ENCODE measurements around the gene HNRNPUL1.
"Not testable (repeated sequence)": the region's sequence is repeated elsewhere in the genome, so short reads cannot be mapped to it uniquely, and the experiment has no call there.

Gene HNRNPUL1

DNA sequence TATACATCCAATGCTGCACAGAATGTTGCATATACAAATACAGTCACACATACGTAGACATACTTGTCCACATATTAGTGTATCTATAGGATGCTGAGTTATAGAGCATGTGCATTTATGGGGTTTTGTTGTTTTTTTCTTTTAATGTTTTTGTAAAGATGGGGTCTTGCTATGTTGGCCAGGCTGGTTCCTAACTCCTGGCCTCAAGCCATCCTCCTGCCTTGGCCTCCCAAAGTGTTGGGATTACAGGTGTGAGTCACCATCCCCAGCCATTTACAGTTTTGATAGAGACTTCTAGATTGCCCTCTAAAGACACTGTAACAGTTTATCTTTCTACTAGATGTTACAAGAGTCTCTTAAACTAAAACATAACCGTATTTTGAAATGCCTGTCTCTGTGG is 14.3 kb downstream of the HNRNPUL1 start:
- no peak for DNase-seq

- DNase-seq: peak in 1 of 2 donors; percentile 38
Measured at GRCh38 chr19:41288673-41289530, 24.7 kb downstream of the HNRNPUL1 start.

DNA sequence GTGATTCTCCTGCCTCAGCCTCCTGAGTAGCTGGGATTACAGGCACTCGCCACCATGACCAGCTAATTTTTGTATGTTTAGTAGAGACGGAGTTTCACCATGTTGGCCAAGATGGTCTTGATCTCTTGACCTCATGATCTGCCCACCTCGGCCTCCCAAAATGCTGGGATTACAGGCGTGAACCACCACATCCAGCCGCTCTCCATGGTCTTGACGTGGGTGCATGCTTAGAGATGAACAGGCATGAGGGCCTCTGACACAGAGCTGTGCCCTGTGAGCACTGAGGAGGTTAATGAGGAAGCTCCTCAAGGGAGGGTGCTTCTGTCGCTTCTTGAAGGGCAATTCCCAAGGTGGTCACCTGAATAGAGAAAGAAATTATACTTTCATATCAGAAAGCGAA is 25.6 kb downstream of the HNRNPUL1 start:
- DNase-seq: not testable (repeated sequence)

DNA sequence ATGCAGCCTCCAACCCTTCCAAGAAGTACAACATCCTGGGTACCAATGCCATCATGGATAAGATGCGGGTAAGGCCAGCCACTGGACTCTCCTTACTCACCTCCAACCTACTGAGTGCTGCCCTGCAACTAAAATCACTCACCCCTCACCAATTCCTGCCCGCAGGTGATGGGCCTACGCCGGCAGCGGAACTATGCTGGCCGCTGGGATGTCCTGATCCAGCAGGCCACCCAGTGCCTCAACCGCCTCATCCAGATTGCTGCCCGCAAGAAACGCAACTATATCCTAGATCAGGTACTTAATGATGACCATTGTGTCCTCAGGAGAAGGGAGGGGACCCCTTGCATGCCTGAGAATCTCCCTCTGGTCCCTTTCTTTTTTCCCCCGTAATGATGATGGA is 30.2 kb downstream of the HNRNPUL1 start:
- no peak for DNase-seq

DNA sequence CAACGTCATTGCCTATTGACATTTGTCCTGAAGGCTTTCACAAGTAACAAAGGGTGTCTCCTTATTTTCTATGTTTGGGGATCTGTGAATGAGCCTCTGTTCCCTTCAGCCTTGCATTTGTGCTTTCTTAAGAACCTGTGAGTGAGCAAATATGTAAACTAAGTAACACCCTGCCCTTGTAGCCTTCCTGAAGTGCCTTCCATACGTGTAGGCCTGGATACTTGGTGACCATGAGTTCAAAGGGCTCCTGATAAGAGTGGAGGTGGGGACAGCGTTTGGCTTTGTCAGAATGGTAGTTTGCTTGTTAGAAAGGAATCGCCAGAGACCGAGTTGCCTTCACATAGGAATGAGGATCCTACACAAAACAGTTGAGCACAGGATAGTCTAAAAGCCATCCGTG is 31.3 kb downstream of the HNRNPUL1 start:
- DNase-seq: no peak

GRCh38 chr19:41296433-41296871 is 32.3 kb downstream of the HNRNPUL1 start:
- DNase-seq: peak in 1 of 2 donors; percentile 31

DNA sequence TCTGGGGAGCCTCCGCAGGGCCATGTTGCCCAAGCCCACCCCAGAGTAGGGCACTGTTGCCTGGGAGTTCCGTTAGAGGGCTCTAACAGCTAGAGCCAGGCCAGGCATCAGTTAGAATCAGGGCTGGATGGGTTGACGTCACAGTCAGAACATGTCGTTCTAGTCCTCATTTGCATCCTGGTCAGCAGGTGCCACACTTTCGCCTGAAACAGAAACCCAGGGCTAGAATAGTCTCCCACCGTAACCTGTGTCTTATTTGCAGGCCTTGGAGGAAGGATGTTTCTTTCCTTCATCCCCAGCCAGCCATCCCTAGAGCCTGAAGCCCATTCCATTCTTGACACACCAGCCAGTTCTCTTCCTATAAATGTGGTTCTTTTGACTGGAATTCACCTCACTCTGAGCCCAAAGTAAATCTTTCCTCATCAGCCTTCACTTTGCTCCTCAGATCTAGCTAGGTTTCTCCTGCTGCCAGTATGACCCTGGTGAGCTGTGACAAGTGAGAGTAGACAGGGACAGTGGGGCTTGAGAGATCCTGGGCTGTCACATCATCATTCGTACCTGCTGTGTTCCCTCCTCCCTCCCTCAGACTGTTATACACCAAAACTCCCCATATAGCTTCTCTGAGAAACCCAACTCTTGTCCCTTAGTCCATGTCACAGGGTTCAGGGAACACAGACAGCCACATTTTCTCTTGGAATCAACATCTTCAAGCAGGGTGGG is 33.6 kb downstream of the HNRNPUL1 start:
- DNase-seq: peak; percentile 64 to 70

DNA sequence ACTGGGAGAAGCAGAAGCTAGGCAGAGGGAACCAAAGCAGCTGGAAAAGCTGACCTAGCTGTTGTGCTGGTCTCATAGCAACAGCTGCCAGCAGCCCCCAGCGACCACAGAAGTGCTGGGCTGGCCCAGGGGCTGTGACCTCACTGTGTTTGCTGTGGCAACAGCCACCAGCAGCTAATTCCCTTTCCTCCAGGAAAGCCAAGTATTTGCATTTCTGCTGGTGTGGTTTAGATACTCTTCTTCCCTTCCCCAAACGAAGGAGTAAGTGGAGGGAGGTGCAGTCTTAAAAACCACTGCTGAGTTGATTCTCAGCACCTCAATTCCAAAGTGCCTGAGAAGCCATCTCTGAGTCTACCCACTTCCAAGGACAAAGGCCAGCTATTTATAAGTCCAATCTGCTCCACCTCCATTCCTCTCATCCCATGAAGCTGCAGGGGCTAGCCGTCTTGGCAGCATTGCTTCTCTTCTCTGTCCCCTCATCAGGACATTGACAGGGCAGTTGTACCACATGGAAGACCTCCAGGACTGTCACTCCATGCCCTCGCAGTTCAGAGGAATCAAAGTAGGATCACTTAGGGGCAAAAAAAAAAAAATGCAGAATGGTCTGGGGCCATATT is 34.3 kb downstream of the HNRNPUL1 start:
- peak; percentile 76 to 78 for DNase-seq

- no peak for DNase-seq
Measured at GRCh38 chr19:41299046-41299754, 35.0 kb downstream of the HNRNPUL1 start.

- peak; percentile 40 to 65 for DNase-seq
Measured at GRCh38 chr19:41299755-41300089, 35.5 kb downstream of the HNRNPUL1 start.

GRCh38 chr19:41300555-41300954 is 36.4 kb downstream of the HNRNPUL1 start:
- DNase-seq: no peak

GRCh38 chr19:41302624-41303351 is 38.6 kb downstream of the HNRNPUL1 start:
- peak; percentile 66 to 77 for DNase-seq

DNA sequence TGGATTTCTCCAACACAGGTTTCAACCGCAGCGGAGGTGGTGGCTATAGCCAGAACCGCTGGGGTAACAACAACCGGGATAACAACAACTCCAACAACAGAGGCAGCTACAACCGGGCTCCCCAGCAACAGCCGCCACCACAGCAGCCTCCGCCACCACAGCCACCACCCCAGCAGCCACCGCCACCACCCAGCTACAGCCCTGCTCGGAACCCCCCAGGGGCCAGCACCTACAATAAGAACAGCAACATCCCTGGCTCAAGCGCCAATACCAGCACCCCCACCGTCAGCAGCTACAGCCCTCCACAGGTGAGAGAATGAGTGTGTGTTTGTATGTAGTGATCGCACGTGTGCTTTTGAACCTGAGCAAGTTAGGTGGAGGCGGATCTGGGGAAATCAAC is 39.8 kb downstream of the HNRNPUL1 start:
- DNase-seq: peak; percentile 30 to 55

DNA sequence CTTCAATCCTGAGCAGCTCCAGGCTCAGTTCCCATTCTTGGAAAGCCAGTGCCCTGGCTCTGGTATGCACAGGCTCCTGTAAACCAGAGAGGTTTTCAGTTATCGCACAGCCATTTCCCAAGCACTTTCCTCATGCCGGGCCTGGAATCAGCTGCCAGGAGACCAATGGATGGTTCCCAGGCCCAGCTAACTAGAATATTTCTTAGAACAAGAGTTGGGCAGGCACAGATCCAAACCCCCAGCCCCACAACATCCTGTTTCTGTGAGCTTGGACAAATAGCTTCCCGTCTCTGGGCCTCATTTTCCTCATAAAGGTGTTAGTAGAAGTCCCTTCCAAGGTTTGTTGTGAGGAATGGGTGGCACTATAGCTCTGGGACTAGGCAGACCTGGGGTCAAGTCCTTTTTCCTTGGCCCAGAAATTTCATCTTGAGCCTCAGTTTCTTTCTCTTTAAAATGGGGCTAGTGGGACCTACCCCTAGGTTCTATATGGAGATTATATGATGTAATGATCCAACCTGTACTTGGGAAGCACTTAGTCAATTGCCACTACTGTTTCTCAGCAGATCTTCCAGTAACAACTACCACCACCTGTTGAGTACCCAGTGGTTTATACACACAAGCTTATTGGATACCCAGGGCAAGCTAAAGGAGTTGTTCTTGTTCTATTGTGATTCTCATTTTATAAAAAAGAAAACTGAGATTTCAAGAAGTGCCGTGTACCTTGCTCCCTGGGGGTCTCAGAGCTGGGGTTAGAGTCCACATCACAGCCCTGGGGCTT is 40.7 kb downstream of the HNRNPUL1 start:
- DNase-seq: no peak

GRCh38 chr19:41305927-41306793 is 42.0 kb downstream of the HNRNPUL1 start:
- peak in 1 of 2 donors; percentile 29 for DNase-seq

DNA sequence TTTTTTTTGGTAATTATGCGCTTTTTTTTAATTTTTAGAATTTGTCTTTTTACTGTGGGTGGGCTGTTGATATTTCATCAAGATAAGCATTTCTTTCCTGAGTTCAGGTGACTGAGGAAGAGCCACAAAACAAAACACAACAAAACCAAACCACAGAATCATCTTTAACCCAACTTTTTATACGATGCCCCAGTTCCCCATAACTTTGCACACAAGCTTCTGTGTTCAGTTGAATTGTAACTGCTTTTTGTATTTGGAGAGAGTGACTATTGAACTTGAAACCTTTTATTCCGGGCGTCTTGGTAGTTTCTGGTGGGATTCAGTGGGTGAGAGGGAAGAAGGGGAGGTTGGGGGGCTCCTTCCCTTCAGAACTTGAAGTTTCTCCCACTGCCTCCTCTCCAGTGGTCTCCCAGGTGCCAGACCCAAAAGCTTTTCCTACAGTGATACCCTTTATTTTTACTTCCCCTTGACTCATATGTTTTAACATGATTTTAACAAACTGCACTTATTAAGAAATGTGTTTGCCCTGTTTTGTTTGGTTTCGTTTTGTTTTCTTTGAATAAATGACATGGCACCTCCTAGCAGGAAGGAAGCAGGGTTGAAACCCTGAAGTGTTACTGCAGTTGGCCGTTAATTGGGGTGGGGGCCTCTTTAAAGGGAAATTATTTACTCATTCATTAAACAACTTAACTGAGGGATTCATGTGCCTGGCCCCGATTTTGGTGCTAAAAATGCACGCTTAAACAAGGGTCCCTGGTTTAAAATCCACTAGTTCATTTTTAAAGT is 43.1 kb downstream of the HNRNPUL1 start:
- peak; percentile 22 to 71 for DNase-seq

DNA sequence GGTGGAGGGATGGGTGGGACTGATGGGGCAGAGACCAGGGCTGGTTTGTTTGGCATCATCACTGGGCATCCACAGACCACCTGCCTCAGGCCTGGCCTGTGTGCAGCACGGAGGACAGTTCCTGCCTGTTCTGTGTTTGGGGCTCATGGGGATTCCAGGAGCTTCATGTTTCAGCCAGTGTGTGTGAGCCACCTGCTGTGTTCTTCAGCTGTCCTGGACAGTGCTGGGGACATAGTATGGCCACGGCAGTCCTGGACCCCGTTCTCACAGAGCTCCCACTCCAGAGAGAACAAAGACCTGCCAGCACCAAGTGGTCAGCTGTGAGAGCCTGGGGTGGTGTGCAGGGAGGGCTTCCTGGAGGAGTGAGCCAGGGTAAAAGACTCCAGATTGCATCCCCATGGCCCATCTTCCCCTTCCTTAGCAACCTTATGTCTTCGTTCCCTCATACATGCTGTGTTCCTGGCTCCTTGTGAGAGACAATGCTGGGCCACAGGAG is 43.8 kb downstream of the HNRNPUL1 start:
- DNase-seq: no peak

- DNase-seq: peak; percentile 89 to 93
Measured at GRCh38 chr19:41308450-41309179, 44.4 kb downstream of the HNRNPUL1 start.

All from CD4-positive, alpha-beta T cell treated with Interferon alpha-2 for 1 hour (primary cell).